ENCODE results near the gene FAM25G. TPM values are rescaled to one million over a fixed set of nuclear protein-coding genes. Genes with fewer than 3 reads are reported as not detected.
"Not testable (repeated sequence)": the region's sequence is repeated elsewhere in the genome, so short reads cannot be mapped to it uniquely, and the experiment has no call there.

FAM25G gene
- polyA plus RNA-seq, 3 donors = not detected

DNA sequence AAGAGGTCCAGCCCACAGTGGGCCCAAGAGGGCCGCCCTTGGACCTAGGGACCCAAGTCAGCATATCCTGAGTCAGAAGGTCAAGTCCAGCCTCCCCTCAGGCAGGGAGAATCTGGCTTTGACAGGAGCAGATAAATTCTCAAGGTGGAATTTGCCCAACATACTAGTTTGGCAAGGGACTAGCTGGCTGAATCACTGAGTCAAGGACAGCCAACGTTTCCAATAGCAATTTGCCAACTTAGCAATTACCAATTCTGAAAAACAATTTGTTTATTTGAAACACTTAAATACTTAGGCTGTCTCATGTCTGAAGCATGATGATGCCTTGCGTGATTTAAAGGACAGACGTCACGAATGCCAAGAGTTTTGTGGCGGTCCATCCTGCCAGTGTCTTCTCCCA, 2.7 kb upstream of the FAM25G start:
- WGBS (ENCODE audit: insufficient coverage) = no CpG with 5 or more reads among the region's 6 CpGs
- H3K27me3 Mint-ChIP-seq (ENCODE audit: low read depth in 3 of 3) = not testable (repeated sequence)

DNA sequence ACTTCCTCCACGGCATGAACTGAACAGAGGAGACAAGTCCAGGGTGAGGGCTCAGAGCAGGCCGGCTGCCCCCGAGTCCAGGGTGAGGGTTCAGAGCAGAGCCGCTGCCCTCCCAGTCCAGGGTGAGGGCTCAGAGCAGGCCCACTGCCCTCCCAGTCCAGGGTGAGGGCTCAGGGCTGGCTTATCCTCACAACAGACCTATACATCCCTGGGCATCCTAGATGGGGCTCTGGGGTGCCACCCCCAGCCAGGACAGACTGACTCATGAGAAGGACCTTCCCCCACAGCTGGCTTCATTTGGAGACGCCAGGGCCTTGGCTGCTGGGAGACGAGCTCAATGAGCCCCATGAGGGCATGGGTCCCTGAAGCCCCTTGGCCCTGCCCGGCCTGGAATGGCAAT, 1.9 kb downstream of the FAM25G start:
- H3K27ac ChIP-seq (ENCODE audit: low read depth in 1 of 2, low read length in 2 of 2); H3K4me1 Mint-ChIP-seq; H3K27me3 ChIP-seq (ENCODE audit: control insufficient read depth in 2 of 2, insufficient read depth in 2 of 2, low read length in 2 of 2); H3K4me3 Mint-ChIP-seq; H2AFZ ChIP-seq (ENCODE audit: insufficient read depth, low read depth, low read length, poor library complexity, severe bottlenecking); H3K79me2 ChIP-seq (ENCODE audit: insufficient read depth, low read length); H3K9ac ChIP-seq (ENCODE audit: insufficient read depth, low read length, poor library complexity, severe bottlenecking); H3K4me3 ChIP-seq (replicated peaks in 1 of 3; ENCODE audit: low read depth in 2 of 3, low read length in 3 of 3); H3K4me2 ChIP-seq (replicated peaks; ENCODE audit: extremely low read depth, low read length, poor library complexity, severe bottlenecking); intact Hi-C loops (cut with micrococcal nuclease); H3K9me3 Mint-ChIP-seq; H3K27ac Mint-ChIP-seq; DNase-seq; H4K20me1 ChIP-seq (ENCODE audit: insufficient read depth, low read length); H3K27me3 Mint-ChIP-seq (ENCODE audit: low read depth in 3 of 3); H3K36me3 ChIP-seq (replicated peaks in 1 of 2; ENCODE audit: control insufficient read depth in 1 of 2, insufficient read depth in 2 of 2, low read length in 2 of 2); H3K4me1 ChIP-seq (ENCODE audit: control insufficient read depth in 1 of 2, insufficient read depth in 2 of 2, low read length in 2 of 2); H3K36me3 Mint-ChIP-seq; H3K9me3 ChIP-seq (replicated peaks in 1 of 2; ENCODE audit: control insufficient read depth in 1 of 2, insufficient read depth in 1 of 2, low read length in 2 of 2): not testable (repeated sequence)
- no CpG with 5 or more reads among the region's 7 CpGs for WGBS (ENCODE audit: insufficient coverage)

More for the DNA sequence above, 2.7 kb upstream of the FAM25G start:
- H3K4me3 Mint-ChIP-seq; H3K4me1 Mint-ChIP-seq; H3K79me2 ChIP-seq (ENCODE audit: insufficient read depth, low read length); H3K36me3 Mint-ChIP-seq; H3K4me1 ChIP-seq (ENCODE audit: control insufficient read depth in 1 of 2, insufficient read depth in 2 of 2, low read length in 2 of 2); H3K9me3 ChIP-seq (replicated peaks in 1 of 2; ENCODE audit: control insufficient read depth in 1 of 2, insufficient read depth in 1 of 2, low read length in 2 of 2); H3K9ac ChIP-seq (ENCODE audit: insufficient read depth, low read length, poor library complexity, severe bottlenecking); H3K4me3 ChIP-seq (replicated peaks in 1 of 3; ENCODE audit: low read depth in 2 of 3, low read length in 3 of 3); H3K27ac Mint-ChIP-seq; H3K27me3 ChIP-seq (ENCODE audit: control insufficient read depth in 2 of 2, insufficient read depth in 2 of 2, low read length in 2 of 2); H4K20me1 ChIP-seq (ENCODE audit: insufficient read depth, low read length); H3K36me3 ChIP-seq (replicated peaks in 1 of 2; ENCODE audit: control insufficient read depth in 1 of 2, insufficient read depth in 2 of 2, low read length in 2 of 2); intact Hi-C loops (cut with micrococcal nuclease); DNase-seq; H3K9me3 Mint-ChIP-seq; H3K27ac ChIP-seq (ENCODE audit: low read depth in 1 of 2, low read length in 2 of 2); H2AFZ ChIP-seq (ENCODE audit: insufficient read depth, low read depth, low read length, poor library complexity, severe bottlenecking); H3K4me2 ChIP-seq (replicated peaks; ENCODE audit: extremely low read depth, low read length, poor library complexity, severe bottlenecking): not testable (repeated sequence)

DNA sequence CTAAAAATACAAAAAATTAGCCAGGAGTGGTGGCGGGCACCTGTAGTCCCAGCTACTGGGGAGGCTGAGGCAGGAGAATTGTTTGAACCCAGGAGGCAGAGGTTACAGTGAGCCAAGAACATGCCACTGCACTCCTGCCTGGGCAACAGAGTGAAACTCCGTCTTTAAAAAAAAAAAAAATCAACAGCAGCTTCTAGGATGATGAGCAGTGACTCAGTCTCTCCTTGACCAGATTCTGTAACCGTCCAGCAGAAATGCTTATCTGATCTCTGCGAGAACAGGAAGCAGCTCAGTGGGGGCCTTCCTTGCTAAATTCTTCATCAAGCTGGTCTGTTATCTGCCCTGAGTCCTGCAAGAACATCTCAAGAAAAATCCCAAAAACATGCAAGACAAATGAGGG, 5.6 kb downstream of the FAM25G start:
- H2AFZ ChIP-seq (ENCODE audit: insufficient read depth, low read depth, low read length, poor library complexity, severe bottlenecking); H4K20me1 ChIP-seq (ENCODE audit: insufficient read depth, low read length); H3K27me3 Mint-ChIP-seq (ENCODE audit: low read depth in 3 of 3); H3K4me1 Mint-ChIP-seq; H3K27ac ChIP-seq (ENCODE audit: low read depth in 1 of 2, low read length in 2 of 2); H3K27me3 ChIP-seq (ENCODE audit: control insufficient read depth in 2 of 2, insufficient read depth in 2 of 2, low read length in 2 of 2); H3K4me3 Mint-ChIP-seq; H3K4me1 ChIP-seq (ENCODE audit: control insufficient read depth in 1 of 2, insufficient read depth in 2 of 2, low read length in 2 of 2); intact Hi-C loops (cut with micrococcal nuclease); H3K9me3 Mint-ChIP-seq; H3K9ac ChIP-seq (ENCODE audit: insufficient read depth, low read length, poor library complexity, severe bottlenecking); H3K4me2 ChIP-seq (replicated peaks; ENCODE audit: extremely low read depth, low read length, poor library complexity, severe bottlenecking); H3K79me2 ChIP-seq (ENCODE audit: insufficient read depth, low read length); H3K36me3 ChIP-seq (replicated peaks in 1 of 2; ENCODE audit: control insufficient read depth in 1 of 2, insufficient read depth in 2 of 2, low read length in 2 of 2); H3K27ac Mint-ChIP-seq; H3K36me3 Mint-ChIP-seq; H3K4me3 ChIP-seq (replicated peaks in 1 of 3; ENCODE audit: low read depth in 2 of 3, low read length in 3 of 3); DNase-seq; H3K9me3 ChIP-seq (replicated peaks in 1 of 2; ENCODE audit: control insufficient read depth in 1 of 2, insufficient read depth in 1 of 2, low read length in 2 of 2): not testable (repeated sequence)
- WGBS (ENCODE audit: insufficient coverage) = no CpG with 5 or more reads among the region's 4 CpGs

DNA sequence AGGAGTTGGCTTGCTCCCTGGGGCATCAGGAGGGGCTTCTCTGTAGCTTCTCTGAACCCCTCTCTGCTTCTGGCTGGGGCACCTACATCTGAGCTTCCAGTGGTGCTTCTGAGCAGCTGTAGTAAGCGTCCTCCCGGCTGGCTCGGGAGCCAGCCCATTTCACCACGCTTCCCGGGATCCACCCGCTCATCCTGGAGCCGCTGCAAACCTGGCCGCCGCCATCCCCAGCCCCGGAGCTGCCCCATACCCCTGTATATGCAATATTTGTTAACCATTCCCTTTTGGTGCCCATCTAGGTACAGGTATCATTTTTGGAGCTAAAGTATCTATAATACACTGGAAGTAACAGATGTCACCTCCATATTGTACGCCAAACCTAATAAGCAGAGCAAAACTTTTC, 6.7 kb downstream of the FAM25G start:
- H3K4me1 ChIP-seq (ENCODE audit: control insufficient read depth in 1 of 2, insufficient read depth in 2 of 2, low read length in 2 of 2); H3K27me3 Mint-ChIP-seq (ENCODE audit: low read depth in 3 of 3); H3K36me3 Mint-ChIP-seq; H3K27ac ChIP-seq (ENCODE audit: low read depth in 1 of 2, low read length in 2 of 2); H2AFZ ChIP-seq (ENCODE audit: insufficient read depth, low read depth, low read length, poor library complexity, severe bottlenecking); H3K4me3 Mint-ChIP-seq; H3K4me1 Mint-ChIP-seq; H3K27ac Mint-ChIP-seq; H3K27me3 ChIP-seq (ENCODE audit: control insufficient read depth in 2 of 2, insufficient read depth in 2 of 2, low read length in 2 of 2); H3K9me3 Mint-ChIP-seq; H3K79me2 ChIP-seq (ENCODE audit: insufficient read depth, low read length); intact Hi-C loops (cut with micrococcal nuclease); H4K20me1 ChIP-seq (ENCODE audit: insufficient read depth, low read length); H3K9me3 ChIP-seq (replicated peaks in 1 of 2; ENCODE audit: control insufficient read depth in 1 of 2, insufficient read depth in 1 of 2, low read length in 2 of 2); H3K4me3 ChIP-seq (replicated peaks in 1 of 3; ENCODE audit: low read depth in 2 of 3, low read length in 3 of 3); H3K9ac ChIP-seq (ENCODE audit: insufficient read depth, low read length, poor library complexity, severe bottlenecking); H3K36me3 ChIP-seq (replicated peaks in 1 of 2; ENCODE audit: control insufficient read depth in 1 of 2, insufficient read depth in 2 of 2, low read length in 2 of 2); H3K4me2 ChIP-seq (replicated peaks; ENCODE audit: extremely low read depth, low read length, poor library complexity, severe bottlenecking); DNase-seq: not testable (repeated sequence)
- WGBS (ENCODE audit: insufficient coverage) = no CpG with 5 or more reads among the region's 11 CpGs
